HG03571 (cell line): ENCODE results near the gene CCNQ.

Source experiments
- ATAC-seq: cut with Tn5 transposase; IDR thresholded peaks from one replicate; pipeline ENCODE4 v1.9.1; 2021; ENCODE audit not compliant: unreplicated experiment

Gene CCNQ

DNA sequence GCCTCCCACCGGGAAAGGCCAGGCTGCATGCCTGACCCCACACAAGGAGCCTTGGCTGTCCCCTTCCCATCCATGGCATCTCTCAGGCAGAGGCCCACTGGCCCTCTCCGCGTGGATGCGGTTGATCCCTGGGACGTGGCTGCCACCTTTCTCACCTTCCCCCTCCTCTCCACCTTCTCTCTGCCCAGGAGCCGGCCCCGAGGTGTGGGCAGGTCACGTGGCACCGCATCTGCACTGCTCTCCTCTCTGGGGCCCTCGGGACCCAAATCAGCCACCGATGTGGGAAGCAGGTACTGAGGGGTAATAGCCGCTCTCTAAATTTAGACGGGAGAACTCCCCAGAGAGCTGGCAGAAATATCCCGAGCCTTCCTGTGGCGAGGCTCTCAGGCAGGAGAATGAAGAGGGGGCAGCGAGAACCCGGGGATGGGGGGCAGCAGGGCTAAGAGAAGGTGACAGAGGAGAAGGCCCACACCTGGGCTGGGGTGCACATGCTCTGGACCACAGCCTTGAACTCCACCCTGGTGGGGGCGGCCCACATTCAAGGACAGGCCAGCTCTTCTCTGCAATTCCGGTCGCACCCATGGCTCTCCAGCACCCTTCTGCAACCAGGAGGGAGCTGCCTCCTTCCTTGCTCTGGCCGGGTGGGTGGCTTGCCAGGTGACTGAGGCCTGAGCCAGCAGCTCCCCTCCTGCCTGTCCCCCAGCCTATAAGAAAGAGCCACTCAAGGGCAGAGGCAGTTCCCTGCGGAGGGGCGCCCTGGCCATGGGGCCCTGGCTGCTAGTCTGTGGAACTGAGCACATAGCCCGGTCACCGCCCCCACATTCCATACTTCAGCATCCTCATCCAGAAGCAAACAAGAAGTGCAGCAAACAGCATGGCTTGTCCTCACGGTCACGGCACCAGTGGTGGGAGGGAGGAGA lies 38.4 kb upstream of the CCNQ start:
- ATAC-seq: no peak

DNA sequence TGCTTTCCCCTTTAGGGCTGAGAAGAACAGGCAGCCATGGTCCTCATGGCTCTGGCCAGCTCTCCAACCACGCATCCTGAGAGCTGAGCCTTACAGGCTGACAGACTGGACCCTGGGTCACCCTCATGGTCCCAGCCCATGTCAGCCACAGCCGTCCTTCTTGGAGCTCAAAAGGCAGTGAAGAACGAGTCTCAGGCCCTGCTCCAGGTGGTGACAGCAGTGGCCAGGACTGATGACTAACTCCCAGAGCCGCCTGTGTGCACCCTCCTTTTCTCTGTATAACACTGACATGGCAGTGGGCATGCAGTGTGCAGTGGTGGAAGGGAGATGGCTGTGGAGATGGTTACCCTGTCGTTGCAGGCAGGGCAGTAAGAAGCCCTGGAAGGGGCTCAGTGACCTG lies 37.8 kb upstream of the CCNQ start:
- ATAC-seq: no peak

DNA sequence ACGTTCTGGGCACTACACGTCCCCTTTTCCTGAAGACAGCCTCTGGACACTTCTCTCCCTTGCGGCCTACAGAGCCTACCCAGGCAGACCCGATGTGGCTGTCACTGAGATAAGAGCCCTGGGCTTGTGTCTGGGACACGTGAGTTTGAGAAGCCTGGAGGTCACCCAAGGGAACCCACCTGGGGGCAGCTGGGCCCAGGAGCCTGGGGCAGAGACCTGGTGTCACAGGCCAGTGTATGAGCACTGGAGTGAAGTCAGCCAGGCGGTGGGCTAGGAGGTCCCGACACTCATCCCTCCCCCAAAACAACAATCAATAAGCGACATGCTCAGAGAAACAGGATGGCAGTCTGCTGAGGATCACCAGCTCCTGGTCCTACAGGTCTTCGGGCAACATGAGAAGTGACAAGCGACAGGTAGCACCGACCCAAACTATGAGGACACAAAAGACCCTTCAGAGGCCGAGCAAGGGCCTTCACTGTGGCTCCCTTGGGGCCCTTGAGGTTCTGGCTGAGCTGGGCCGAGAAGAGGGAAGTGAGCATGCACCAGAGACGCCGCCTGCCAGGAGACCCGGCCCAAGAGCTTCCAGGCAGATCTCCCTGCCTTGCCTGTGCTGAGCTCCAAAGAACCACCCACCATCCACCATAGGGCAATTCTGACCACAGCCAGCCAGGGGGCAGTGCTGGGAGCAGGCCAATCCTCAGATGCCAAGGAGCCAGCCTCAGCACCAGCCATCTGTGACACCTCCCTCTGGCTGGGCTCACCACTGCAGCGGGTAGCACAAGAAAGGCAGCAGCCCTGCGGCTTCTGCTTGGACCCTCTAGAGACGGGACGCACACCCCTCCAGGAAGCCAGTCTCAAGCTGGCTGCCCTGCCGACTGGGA lies 37.1 kb upstream of the CCNQ start:
- ATAC-seq: no peak

DNA sequence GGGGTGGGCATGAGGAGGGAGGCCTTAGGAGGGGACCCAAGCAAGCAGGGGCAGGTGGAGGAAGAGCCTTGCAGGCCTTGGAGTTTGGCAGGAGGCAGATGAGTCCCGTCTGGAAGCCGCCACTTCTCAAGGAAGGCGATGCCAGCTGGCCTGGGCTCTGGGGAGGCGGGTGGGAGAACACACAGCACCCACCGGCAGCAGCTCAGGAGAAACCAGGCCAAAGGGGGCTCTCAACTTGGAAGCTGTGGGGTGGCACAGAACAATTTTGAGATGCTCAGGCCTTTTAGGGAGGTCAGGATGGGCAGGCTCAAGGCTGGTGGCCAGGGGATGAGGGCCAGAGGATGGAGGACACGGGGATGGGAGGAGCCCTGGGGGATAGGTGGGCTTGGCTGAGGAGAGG lies 36.4 kb upstream of the CCNQ start:
- no peak for ATAC-seq

GRCh38 chrX:153634832-153635231 lies 35.9 kb upstream of the CCNQ start:
- no peak for ATAC-seq

DNA sequence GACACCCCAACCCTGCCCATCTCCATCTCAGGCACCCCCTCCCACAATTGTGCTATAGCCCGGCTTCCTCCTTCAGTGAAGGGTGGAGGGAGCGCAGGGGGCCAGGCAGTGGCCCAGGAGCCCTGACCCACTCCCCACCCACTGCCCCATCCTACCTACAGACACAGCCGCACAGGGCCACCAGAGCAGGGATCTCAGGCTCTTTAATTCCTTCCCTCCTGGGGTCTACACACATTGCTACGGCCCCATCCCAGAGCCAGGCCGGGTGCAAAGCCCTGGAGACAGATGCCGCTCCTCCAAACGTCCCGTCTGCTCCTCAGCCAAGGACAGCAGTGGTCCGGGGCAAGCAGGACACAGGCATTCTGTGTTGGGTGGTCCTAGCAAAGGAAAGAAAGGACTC lies 35.3 kb upstream of the CCNQ start:
- ATAC-seq: no peak

DNA sequence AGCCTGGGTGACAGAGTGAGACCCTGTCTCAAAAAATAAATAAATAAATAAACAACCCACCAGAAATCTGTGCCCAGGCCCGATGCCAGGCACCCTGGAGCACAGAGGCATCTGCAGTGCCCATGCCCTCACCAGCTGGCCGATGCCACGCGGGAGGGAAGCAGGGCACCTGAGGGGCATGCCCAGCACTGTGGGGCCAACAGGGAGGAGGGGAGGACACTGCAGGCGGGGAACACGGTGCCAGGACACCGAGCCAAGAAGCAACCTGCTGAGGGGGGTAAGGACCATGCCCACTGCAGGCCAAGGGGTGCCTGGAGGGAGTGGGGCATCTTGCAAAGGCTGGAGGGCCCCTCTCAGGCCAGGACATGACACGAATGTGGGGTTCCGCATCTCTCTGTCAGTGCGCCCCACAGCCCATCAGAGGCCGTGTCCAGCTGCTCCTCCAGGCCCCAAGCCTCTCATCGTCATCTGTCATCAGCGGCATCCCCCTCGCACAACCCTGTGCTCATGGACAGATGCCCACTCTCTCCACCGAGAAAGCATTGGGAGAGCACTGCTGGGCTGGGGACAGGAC lies 34.8 kb upstream of the CCNQ start:
- ATAC-seq: no peak

- ATAC-seq: no peak
Measured at GRCh38 chrX:153633048-153633447, 34.1 kb upstream of the CCNQ start.

DNA sequence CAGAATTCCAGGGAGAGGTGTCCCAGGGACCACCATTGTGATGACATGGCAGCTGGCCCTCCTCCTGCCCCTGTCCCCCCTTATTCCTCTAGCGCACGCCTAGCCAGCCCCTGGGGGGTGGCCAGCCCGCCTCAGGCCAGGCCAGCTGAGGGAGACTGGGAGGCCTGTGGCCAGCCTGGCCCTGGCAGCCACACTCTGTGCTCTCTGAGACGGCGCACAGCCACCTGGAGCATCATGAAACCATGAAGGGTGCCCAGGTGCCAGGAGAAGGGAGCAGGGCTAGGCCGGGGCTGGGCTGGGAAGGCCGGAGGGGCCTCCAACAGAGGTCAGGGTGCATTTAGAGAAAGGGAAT lies 33.6 kb upstream of the CCNQ start:
- ATAC-seq: no peak

DNA sequence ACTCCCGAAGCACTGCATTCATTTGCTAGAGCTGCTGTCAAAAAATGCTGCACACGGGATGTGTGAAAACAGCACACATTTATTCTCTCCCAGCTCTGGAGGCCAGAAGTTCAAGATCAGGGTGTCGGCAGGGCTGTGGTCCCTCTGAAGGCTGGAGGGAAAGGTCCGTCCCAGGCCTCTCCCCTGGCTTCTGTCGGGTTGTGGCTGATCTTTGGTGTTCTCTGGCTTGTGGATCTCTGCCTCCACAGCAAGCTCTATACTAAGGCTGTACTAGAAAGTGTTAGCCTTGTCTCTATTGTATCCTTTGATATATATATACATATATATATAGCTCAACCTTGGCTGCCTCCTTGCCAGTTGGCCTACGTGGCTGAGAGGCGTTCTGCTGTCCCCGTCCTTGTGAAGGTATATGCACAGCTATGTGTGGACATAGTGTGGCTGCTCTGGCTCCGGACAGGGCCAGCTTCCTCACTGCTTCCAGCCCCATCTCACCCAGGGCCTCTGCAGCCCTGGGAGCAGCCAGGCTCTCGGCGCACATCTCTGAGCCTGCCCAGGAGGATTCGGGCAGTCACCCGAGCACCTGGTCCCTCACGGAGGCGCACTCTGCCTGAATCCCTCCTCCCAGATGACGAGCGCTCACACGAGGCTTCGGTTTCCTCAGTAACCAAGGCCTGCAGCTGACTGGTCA lies 33.1 kb upstream of the CCNQ start:
- no peak for ATAC-seq

- no peak for ATAC-seq
Measured at GRCh38 chrX:153631346-153631745, 32.4 kb upstream of the CCNQ start.

GRCh38 chrX:153628665-153629064 lies 29.7 kb upstream of the CCNQ start:
- ATAC-seq: no peak

DNA sequence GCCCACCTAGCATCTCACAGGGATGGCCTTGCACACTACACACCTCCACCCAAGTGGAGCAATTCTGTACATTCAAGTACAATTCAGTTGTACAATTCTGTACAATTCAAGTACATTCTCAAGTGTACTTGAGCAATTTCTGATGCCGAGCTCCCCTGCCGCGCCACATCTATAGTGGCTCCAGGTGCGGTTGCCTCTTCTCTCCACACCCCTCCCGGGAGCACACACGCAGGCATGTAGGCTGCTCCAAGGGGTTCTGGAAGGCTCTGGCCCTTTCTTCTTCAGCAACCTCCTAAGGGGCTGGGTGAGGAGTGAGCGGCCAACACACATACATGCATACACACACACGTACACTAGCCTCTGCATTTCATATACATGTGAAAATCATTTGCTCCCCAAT lies 29.2 kb upstream of the CCNQ start:
- ATAC-seq: no peak

DNA sequence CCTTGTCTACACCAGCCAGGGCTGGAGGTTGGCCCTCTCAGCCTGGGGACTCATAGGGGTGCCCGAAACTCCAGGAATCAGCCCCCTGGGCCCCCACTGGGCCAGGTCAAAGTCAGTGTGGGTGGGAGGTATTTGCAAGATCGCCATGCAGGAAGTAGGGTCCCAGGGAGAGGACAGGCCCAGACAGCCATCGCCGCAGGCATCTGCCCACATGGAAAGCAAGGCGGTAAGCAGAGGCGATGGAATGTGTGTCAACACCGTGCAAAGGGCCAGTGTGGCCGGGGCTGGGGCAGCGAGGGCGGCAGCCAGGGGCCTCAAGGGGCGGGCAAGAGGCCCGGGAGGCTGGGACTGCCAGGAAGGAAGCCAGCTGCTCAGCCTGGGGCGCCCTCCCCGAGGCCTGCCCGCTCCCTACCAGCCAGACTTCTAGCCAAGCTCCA lies 28.8 kb upstream of the CCNQ start:
- ATAC-seq: no peak

GRCh38 chrX:153626863-153627674 lies 28.1 kb upstream of the CCNQ start:
- no peak for ATAC-seq

- ATAC-seq: no peak
Measured at GRCh38 chrX:153626025-153626633, 27.2 kb upstream of the CCNQ start.

DNA sequence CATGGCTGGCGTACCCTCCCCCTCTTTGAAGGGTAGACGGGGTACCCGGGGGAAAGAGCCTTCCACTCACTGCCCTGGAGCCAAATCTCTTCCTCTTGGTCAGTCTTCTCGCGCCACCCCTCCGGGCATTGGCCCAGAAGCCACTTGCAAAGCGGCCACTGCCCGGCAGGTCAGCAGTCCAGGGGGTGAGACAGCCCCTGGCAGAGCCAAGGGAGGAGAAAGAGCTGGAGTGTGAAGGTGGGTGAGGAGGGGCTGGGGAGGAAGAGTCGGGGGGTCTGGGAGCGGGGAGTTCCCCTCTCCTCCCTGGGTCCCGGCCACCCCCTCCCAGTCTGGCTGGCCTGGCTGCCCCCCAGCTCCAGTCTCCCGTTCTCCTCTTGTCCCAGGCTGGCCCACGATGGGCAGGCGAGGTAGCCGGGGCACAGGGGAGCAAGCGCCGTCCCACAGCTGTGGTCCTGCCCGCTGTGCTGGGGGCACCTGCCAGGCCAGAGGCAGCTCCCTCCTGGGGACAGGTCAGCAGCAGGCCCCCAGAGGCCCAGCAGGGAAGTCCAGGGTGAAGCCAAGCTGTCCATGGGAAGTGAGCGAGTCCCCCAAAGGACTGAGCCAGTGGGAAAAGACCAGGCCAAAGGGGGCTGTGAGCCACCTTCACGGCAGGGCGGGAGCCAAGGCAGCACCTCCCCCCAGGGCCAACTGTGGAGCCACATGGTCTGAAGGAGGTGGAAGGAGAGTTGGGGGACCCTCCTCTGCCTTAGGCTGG lies 26.5 kb upstream of the CCNQ start:
- ATAC-seq: no peak

- ATAC-seq: no peak
Measured at GRCh38 chrX:153624196-153625091, 25.5 kb upstream of the CCNQ start.
